ENCODE data around the gene MFAP3L.
A peak's percentile ranks its signal among the peaks of the same experiment; 100 is the strongest.
"Not testable (repeated sequence)": the region's sequence is repeated elsewhere in the genome, so short reads cannot be mapped to it uniquely, and the experiment has no call there.

MFAP3L gene

GRCh38 chr4:170026253-170027021 is at the start of gene MFAP3L:
TSS of gene MFAP3L (minus strand) at chr4:170026395. CDS start at chr4:170005877, 20,518 bp downstream.
- FAIRE-seq (no peak), DNase-seq (ENCODE audit: low spot score) (peak; percentile 65)

DNA sequence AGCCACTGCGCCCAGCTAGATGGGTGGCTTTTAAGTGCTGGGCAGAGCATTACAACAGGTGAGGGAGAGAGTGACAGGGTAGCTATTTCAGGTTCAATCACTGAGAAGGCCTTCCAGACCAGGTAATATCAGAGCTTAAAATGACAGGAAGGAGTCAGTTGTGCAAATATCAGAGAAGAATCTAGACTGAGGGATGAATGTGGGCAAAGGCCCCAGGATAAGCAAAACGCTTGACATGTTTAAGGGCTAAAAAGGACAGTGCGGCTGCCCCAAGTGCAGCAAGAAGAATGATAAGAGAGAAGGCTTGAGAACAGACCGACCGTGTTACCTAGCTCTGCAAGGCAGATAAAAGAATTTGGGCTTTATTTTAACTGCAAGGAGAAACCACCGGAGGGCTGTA is 45.0 kb upstream of the MFAP3L start:
- DNase-seq (ENCODE audit: low spot score) (no peak), FAIRE-seq (no peak)

DNA sequence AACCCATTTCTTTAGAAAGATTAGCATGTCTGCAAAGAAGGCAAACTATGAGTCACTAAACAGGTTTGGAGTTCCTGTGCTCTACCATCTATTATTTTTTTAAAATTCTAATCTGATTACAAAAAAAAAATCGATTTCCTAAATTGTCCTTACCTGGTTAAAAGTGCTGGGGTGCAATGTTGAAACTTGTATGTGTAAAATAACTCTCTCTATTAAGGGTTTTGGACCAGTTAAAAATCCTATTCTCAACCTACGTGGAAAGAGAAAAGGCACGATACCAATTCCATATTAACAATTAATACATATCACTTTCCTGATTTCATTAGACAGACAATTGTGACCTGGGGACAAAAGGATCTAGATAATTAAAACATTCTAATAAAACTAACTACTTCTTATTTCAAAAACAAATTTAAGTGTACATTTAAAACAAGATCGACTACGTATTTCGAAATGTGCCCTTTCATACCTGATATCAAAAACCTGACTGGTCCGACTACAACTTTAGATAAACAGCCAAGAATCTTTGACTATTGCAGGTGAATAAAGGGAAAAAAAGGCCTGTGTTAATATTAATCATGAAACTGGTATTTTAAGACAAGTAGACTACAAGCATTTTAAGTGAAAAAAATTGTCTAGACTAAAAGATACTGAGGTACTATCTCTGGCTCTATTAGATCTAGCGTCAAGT is 42.4 kb upstream of the MFAP3L start:
- FAIRE-seq = no peak
- no peak for DNase-seq (ENCODE audit: low spot score)

GRCh38 chr4:170059421-170059820 is 33.2 kb upstream of the MFAP3L start:
- DNase-seq (ENCODE audit: low spot score) (no peak), FAIRE-seq (no peak)

GRCh38 chr4:170058826-170059225 is 32.6 kb upstream of the MFAP3L start:
- DNase-seq (ENCODE audit: low spot score) (no peak), FAIRE-seq (no peak)

DNA sequence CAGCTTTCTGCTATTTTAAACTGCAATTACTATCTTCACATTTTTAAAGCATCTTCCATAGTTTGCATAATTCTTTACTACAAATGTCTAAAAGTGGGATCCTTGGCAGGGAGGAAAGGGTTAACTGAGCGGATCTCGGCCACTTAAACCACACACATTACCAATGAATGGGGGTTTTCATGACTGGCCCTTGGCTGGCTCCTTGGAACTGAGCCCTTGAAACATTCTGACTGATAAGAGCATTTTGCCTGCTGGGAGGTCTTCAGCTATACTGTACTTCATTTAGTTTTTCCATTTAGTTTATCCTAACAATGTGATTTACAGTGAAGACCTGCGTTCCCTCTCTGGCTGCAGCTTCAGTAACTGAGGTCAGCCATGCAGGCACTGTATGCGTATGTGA is 31.7 kb upstream of the MFAP3L start:
- DNase-seq (ENCODE audit: low spot score) (no peak), FAIRE-seq (no peak)

GRCh38 chr4:170052919-170053318 is 26.7 kb upstream of the MFAP3L start:
- DNase-seq (ENCODE audit: low spot score) = no peak

GRCh38 chr4:170051402-170051801 is 25.2 kb upstream of the MFAP3L start:
- DNase-seq (ENCODE audit: low spot score) (no peak), FAIRE-seq (no peak)

More at GRCh38 chr4:170052919-170053318, 26.7 kb upstream of the MFAP3L start:
- FAIRE-seq = no peak

DNA sequence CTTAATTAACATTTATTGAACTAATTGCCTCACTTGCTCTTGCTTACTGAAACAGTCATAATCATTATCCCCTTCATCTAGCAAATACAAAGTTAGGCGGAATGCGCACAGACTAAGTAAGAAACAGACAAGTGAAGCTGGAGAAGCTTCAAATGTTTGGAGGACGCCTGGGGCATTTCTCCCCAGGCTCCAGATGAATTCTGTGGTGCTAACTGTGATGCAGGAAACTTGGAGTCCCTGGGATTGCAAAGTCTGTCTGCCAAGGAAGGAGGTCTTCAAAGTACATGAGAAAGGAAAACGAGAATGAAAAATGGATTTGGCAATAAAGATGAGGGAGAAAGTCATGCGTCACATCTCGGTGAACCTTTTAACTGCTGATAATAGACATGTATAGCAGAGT is 23.6 kb upstream of the MFAP3L start:
- no peak for DNase-seq (ENCODE audit: low spot score)
- no peak for FAIRE-seq

DNA sequence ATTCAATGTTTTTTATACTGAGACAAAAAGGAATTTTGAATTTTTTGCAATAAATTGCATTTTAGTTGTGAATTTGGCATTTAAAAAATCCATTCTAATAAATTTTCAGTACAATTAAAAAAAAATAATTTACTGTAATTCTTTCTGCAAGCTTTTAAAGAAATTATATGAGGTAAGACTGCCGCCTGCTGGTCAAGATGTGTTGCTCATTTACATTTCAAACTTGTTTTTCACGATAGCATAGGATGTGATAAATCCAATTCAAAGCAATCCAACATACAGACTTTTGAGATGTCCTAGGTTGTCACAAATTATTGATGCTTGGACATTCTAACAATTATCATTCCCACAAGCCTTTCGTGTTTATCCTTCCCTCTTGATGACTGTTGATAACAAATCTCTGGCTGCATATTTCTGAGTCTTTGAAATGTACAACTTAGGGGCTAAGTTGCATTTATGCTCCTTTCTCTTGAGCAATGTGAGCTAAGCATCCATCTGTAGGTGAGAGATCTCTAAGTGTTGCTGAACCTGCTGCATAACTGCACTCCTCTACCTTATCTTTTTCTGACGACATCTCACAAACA is 21.7 kb upstream of the MFAP3L start:
- DNase-seq (ENCODE audit: low spot score) (peak; percentile 37), FAIRE-seq (peak; percentile 59)

DNA sequence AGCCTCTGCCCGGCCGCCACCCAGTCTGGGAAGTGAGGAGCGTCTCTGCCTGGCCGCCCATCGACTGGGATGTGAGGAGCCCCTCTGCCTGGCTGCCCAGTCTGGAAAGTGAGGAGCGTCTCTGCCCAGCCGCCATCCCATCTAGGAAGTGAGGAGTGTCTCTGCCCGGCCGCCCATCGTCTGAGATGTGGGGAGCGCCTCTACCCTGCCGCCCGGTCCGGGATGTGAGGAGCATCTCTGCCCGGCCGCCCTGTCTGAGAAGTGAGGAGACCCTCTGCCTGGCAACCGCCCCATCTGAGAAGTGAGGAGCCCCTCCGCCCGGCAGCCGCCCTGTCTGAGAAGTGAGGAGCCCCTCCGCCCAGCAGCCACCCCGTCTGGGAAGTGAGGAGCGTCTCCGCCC is 20.0 kb upstream of the MFAP3L start:
- not testable (repeated sequence) for FAIRE-seq; DNase-seq (ENCODE audit: low spot score)

GRCh38 chr4:170040031-170040680 is 14.0 kb upstream of the MFAP3L start:
- DNase-seq (ENCODE audit: low spot score) = no peak
- FAIRE-seq = no peak

- FAIRE-seq (no peak), DNase-seq (ENCODE audit: low spot score) (no peak)
Observed at GRCh38 chr4:170038769-170039168, 12.6 kb upstream of the MFAP3L start.

GRCh38 chr4:170038232-170038631 is 12.0 kb upstream of the MFAP3L start:
- DNase-seq (ENCODE audit: low spot score) (no peak), FAIRE-seq (no peak)

GRCh38 chr4:170037481-170037880 is 11.3 kb upstream of the MFAP3L start:
- FAIRE-seq (no peak), DNase-seq (ENCODE audit: low spot score) (no peak)

GRCh38 chr4:170035845-170036244 is 9.7 kb upstream of the MFAP3L start:
- no peak for FAIRE-seq

DNA sequence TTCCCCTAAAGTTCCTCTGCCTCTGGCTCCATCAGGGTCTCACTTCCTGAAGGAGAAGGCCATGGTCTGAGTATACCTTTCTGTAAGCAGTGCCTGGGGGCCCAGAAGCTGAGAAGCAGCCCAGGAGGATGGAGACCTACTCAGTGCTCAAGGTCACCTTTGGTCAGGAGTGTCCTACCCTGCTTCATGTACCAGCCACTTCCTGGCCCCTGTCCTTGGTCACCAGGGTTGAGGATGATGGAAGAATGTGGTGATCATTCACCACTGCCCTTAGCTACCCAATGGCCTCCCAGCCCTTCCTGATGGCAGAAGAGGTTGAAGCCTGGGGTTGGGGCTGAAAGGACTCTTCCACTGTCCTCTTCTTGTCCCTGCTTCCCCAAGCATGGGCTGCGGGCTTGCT is 9.0 kb upstream of the MFAP3L start:
- FAIRE-seq = no peak
- DNase-seq (ENCODE audit: low spot score) = no peak

More at GRCh38 chr4:170035845-170036244, 9.7 kb upstream of the MFAP3L start:
- DNase-seq (ENCODE audit: low spot score) = no peak

DNA sequence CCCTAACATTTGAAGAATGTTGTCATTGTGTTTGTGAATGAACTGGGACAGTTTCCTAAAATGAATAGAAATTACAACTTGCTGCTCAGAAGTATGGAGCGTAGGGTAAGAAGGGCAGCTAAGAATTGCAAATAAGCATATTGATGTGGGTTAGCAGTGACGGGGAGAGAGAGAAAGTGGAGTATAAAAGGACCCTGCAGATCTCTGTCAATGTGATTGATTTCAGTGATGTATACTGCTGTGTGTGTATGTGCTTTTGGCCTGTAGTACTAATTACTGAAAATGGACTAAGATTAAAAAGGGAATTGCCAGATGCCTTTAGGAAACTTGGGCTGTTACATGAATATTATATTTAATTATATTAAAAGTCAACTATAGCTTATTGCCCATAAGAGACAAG is 7.8 kb upstream of the MFAP3L start:
- FAIRE-seq = no peak

GRCh38 chr4:170030121-170030520 is 3.9 kb upstream of the MFAP3L start:
- DNase-seq (ENCODE audit: low spot score) = peak; percentile 9

More for the DNA sequence above, 7.8 kb upstream of the MFAP3L start:
- no peak for DNase-seq (ENCODE audit: low spot score)

DNA sequence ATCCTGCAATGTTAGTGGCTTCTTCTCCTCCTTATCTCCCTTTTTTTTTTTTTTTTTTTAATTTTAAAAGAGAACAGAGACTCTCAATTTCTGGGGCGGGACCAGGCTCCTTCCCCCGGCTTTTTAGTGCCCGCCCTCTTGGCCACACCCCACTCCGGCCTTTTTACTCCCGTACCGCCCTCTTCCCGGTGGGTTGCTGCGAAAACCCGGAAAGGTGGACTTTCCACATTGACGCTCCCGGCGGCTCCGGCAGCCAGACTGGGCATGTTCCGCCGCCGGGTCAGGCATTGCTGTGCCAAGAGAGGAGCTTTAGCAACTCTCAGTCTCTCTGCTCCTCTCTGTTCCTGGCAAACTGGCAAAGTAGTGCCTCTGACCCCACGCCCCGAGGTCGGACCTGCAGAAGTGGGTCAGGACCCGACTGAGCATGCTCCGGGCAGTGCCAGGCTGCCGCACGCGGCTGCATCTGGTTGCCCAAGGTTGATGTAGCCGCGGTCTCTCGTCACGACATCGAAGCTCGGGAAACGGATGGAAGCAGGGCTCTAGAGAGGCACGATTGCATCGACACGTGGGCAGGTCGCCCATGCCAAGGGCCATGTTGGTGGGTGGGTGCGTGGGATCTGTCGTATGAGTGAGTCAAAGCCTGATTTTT is 1.1 kb upstream of the MFAP3L start:
- DNase-seq (ENCODE audit: low spot score) (peak; percentile 75), FAIRE-seq (peak; percentile 49)

More at GRCh38 chr4:170030121-170030520, 3.9 kb upstream of the MFAP3L start:
- FAIRE-seq = no peak

- FAIRE-seq = no peak
- DNase-seq (ENCODE audit: low spot score) = no peak
Observed at GRCh38 chr4:170025523-170026252, 507 bp downstream of the MFAP3L start.

Measured in RCC 7860 (cell line).